Activated CD8-positive, alpha-beta T cell treated with anti-CD3 and anti-CD28 coated beads for 36 hours (primary cell): ENCODE measurements around the gene LRP6. TPM values are rescaled to one million over a fixed set of nuclear protein-coding genes. Genes with fewer than 3 reads are reported as not detected.
A peak's percentile ranks its signal among the peaks of the same experiment; 100 is the strongest.

Source experiments
- ATAC-seq: fragments of 200-7000 bp; cut with Tn5 transposase; one replicate; pipeline ENCODE4 v1.10.0; 2021; ENCODE audit warnings: mild to moderate bottlenecking, moderate library complexity
- CTCF ChIA-PET: fragments of 350-600 bp; sonication (Branson Sonifier 250); formaldehyde crosslinking; loops from one replicate; lab custom pipeline; 2021; ENCODE audit warnings: antibody characterized with exemption; lab: Charles Lee
- POLR2A ChIA-PET: fragments of 350-600 bp; sonication (Branson Sonifier 250); formaldehyde crosslinking; loops from one replicate; lab custom pipeline; 2021; ENCODE audit warnings: antibody characterized with exemption; lab: Charles Lee
- DNase-seq: peaks from one replicate; pipeline ENCODE4 v3.0.0-alpha.2; 2020
- H3K27ac Mint-ChIP-seq: one replicate; pipeline ENCODE4 v1.8.0; 2021; ENCODE audit warnings: mild to moderate bottlenecking, mixed read lengths
- H3K27me3 Mint-ChIP-seq: one replicate; pipeline ENCODE4 v1.8.0; 2021; ENCODE audit warnings: mixed read lengths
- H3K36me3 Mint-ChIP-seq: one replicate; pipeline ENCODE4 v1.8.0; 2021; ENCODE audit warnings: low read depth, mixed read lengths
- H3K4me1 Mint-ChIP-seq: one replicate; pipeline ENCODE4 v1.8.0; 2021; ENCODE audit warnings: low read depth, mixed read lengths
- H3K4me3 Mint-ChIP-seq: one replicate; pipeline ENCODE4 v1.8.0; 2021; ENCODE audit warnings: mild to moderate bottlenecking, moderate library complexity, mixed read lengths
- H3K9me3 Mint-ChIP-seq: one replicate; pipeline ENCODE4 v1.8.0; 2021; ENCODE audit warnings: mixed read lengths
- intact Hi-C: fragments of 100-400 bp; cut with micrococcal nuclease; formaldehyde crosslinking; loops from one replicate; pipeline ENCODE4 v1.10.0; 2022
- total RNA-seq, 2 experiments: library from RNA; stranded (reverse); gene quantifications; one replicate each; pipeline ENCODE4 v1.2.3, GENCODE V29; 2021
- TF ChIP-seq, protein P1 (sequence below): fragments of 200-600 bp; IDR thresholded peaks from one replicate; pipeline ENCODE4 v1.8.0; 2022; ENCODE audit warnings: antibody characterized with exemption, mild to moderate bottlenecking

Gene LRP6
- total RNA-seq, 2 experiments from 2014 or later, result 1.3 to 2.0 TPM

DNA sequence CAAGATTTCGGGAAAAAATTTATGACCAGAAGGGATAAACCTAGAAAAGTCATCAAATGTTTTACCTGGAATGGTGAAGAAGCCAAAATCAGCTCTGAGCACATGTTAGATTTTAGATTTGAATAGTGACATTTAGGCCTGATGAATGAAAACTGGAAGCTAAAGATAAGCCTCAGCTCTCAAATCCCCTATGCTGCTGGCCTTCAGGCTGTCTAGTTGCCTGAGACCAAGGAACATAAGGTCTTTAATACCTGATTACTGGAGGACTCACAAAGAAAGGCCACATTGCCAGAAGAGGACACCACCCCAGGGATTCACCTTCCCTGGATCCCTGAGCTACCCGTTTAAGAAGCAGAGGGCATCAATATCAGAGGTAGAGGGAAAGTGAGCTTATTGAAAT lies 139.5 kb downstream of the LRP6 start:
- H3K27me3 Mint-ChIP-seq, result peaks cover 2% of the 10 kb centered on the region
- ATAC-seq, result no peak
- H3K9me3 Mint-ChIP-seq, result no peaks in the 10 kb centered on the region
- intact Hi-C loops, result no loop called here
- no peak overlapping the region for H3K4me3 Mint-ChIP-seq
- ChIA-PET POLR2A (no interaction called here), CTCF (interaction anchor here (0.9 to 1.2 kb wide), 3 partner anchors 20 to 546 kb away, joined by 3 to 5 read pairs (median 3); no protein-coding TSS in a partner anchor)
- H3K27ac Mint-ChIP-seq, result no peak overlapping the region
- TF ChIP-seq, protein P1, sequence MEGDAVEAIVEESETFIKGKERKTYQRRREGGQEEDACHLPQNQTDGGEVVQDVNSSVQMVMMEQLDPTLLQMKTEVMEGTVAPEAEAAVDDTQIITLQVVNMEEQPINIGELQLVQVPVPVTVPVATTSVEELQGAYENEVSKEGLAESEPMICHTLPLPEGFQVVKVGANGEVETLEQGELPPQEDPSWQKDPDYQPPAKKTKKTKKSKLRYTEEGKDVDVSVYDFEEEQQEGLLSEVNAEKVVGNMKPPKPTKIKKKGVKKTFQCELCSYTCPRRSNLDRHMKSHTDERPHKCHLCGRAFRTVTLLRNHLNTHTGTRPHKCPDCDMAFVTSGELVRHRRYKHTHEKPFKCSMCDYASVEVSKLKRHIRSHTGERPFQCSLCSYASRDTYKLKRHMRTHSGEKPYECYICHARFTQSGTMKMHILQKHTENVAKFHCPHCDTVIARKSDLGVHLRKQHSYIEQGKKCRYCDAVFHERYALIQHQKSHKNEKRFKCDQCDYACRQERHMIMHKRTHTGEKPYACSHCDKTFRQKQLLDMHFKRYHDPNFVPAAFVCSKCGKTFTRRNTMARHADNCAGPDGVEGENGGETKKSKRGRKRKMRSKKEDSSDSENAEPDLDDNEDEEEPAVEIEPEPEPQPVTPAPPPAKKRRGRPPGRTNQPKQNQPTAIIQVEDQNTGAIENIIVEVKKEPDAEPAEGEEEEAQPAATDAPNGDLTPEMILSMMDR, result no peak
- no peaks in the 10 kb centered on the region for H3K36me3 Mint-ChIP-seq
- no peak for DNase-seq
- H3K4me1 Mint-ChIP-seq, result no peaks in the 10 kb centered on the region

DNA sequence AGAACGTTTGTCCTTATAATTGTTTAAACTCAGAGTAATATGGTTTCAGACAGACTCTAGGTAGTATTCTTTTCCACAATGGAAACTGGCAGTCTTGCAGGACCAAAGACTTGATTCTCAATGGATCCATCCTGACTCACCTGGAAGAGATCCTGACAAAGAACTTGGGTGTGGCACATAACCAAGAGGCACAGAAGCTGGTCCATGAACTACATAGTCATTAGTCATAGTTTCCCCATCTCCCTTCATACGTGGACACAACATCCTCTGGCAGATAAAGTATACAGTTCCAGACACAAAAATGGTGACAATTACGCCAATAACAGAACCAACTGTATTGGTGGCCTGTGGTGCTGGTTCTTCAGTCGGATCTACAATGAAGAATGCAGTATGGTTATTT lies 140.3 kb downstream of the LRP6 start:
- Mint-ChIP-seq H3K27ac (no peak overlapping the region), H3K36me3 (no peaks in the 10 kb centered on the region), H3K4me3 (no peak overlapping the region), H3K27me3 (no peaks in the 10 kb centered on the region), H3K4me1 (no peaks in the 10 kb centered on the region), H3K9me3 (no peaks in the 10 kb centered on the region)
- TF ChIP-seq, protein P1, result no peak
- ChIA-PET POLR2A (no interaction called here), CTCF (no interaction called here)
- ATAC-seq (no peak), DNase-seq (no peak)
- intact Hi-C loops, result no loop called here

DNA sequence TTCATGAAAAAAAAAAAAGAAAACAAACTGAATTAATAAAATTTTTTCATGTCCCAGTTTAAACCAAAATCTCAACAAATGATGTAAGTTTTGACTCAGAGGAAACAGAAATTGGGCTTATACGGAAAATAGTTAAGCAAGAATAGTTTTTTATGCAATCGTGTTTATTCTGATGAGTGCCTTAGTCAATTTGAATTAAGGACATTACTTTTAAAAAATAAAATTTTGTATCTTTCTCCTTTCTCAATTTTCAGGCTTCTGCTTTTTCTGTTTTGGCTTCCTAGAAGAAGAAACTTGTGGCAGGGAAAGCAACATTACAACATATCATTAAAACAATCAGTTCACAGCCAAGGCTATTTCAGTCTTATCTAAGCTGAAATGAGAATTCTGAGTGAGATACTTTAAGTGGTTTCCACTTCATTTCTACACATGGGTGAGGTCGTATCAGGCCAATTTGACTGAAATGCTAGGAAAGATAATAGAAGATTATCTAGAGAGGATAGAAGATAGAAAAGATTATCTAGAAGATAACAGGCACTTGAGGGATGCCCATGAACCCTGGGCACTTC lies 143.7 kb downstream of the LRP6 start:
- H3K27me3 Mint-ChIP-seq, result no peaks in the 10 kb centered on the region
- TF ChIP-seq, protein P1, result no peak
- H3K36me3 Mint-ChIP-seq, result no peaks in the 10 kb centered on the region

DNA sequence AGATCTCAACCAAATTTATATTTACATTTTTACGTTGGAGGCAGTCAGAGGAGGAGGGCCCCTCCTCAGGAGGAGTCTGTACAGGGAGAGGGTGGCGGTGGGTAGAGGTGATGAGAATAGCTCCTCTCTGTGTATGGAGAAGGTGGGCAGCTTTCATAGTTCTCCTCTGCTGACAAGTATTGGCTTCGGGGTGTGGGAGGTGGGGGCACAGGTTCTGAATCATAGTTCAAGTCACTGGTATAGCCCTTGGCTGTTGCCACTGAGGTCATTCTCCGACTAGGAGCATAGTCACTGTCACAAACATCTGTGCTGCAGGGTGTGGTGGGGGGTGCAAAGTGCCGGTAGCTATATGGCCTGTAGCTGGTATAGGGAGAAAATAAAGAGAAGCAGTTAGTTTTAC lies 145.8 kb downstream of the LRP6 start:
- no peaks in the 10 kb centered on the region for H3K4me1 Mint-ChIP-seq
- ChIA-PET CTCF (interaction anchor here (1.0 kb wide), 1 partner anchor 39 kb away, joined by 4 read pairs; no protein-coding TSS in a partner anchor), POLR2A (interaction anchor here (1.3 kb wide), 1 partner anchor 11 kb away, joined by 3 read pairs; no protein-coding TSS in a partner anchor)

More for the DNA sequence above, 143.7 kb downstream of the LRP6 start:
- no peak for ATAC-seq
- ChIA-PET CTCF (no interaction called here), POLR2A (no interaction called here)
- Mint-ChIP-seq H3K4me3 (no peak overlapping the region), H3K9me3 (no peaks in the 10 kb centered on the region), H3K27ac (no peak overlapping the region), H3K4me1 (no peaks in the 10 kb centered on the region)
- DNase-seq, result no peak
- intact Hi-C loops, result no loop called here

DNA sequence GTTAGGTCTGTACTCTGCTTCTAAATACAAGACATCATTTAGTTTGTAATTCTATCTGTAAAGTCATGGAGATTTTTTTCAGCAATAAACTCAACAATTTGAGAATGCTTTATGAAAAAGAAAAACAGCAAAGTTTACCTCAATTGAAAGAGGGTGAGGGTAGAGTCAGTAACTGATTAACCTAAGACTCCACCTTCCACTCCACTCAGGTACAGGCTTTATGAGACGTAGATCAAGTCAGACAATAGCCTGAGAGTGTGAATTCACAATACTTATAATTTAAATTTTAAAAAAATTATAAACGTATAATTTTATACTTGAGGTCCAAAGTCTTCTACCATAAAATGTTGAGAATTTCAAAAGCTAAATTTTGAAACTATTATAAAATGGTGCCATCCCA lies 150.2 kb downstream of the LRP6 start:
- H3K36me3 Mint-ChIP-seq, result peaks cover 1% of the 10 kb centered on the region
- DNase-seq, result no peak
- ChIA-PET POLR2A (interaction anchor here (0.6 kb wide), 1 partner anchor 239 kb away, joined by 3 read pairs; no protein-coding TSS in a partner anchor), CTCF (no interaction called here)
- TF ChIP-seq, protein P1, result no peak
- no peak for ATAC-seq
- H3K4me1 Mint-ChIP-seq, result no peaks in the 10 kb centered on the region
- no peak overlapping the region for H3K4me3 Mint-ChIP-seq
- peaks cover 1% of the 10 kb centered on the region for H3K27me3 Mint-ChIP-seq
- intact Hi-C loops, result no loop called here
- no peak overlapping the region for H3K27ac Mint-ChIP-seq
- no peaks in the 10 kb centered on the region for H3K9me3 Mint-ChIP-seq

More for the DNA sequence above, 145.8 kb downstream of the LRP6 start:
- ATAC-seq (no peak), DNase-seq (peak; percentile 1)
- Mint-ChIP-seq H3K27ac (no peak overlapping the region), H3K9me3 (no peaks in the 10 kb centered on the region), H3K36me3 (no peaks in the 10 kb centered on the region), H3K4me3 (no peak overlapping the region), H3K27me3 (no peaks in the 10 kb centered on the region)
- TF ChIP-seq, protein P1, result no peak
- intact Hi-C loops, result no loop called here
